Kidney (tissue), 14 donors: ENCODE measurements around the gene RAB20. TPM values are rescaled to one million over a fixed set of nuclear protein-coding genes. Genes with fewer than 3 reads are reported as not detected.

Experiments used
- DNase-seq, 5 donors: peaks; one replicate each; pipeline ENCODE4 v3.0.0-alpha.2; 2013 to 2020
- FAIRE-seq: peaks from 2 replicates; lab custom pipeline; 2012; peaks lifted over from hg19 to GRCh38; lab: Jason Lieb, UNC
- H3K27ac ChIP-seq, 2 donors: one replicate each; pipeline ENCODE4 v1.7.0; 2013; ENCODE audit warnings: low read depth in 2 of 2, low read length in 2 of 2, inconsistent platforms in 1 of 2
- H3K27me3 ChIP-seq: one replicate; pipeline ENCODE4 v1.7.1; 2013; ENCODE audit warnings: low read length, inconsistent platforms; ENCODE audit not compliant: control insufficient read depth, insufficient read depth
- H3K36me3 ChIP-seq, 3 donors: one replicate each; pipeline versions ENCODE4 v1.7.0 to v1.7.1; 2013; ENCODE audit warnings: low read length in 3 of 3, control low read depth in 1 of 3, inconsistent platforms in 1 of 3; ENCODE audit not compliant: insufficient read depth in 3 of 3, control insufficient read depth in 2 of 3
- H3K4me1 ChIP-seq, 3 donors: one replicate each; pipeline versions ENCODE4 v1.7.0 to v1.7.1; 2013; ENCODE audit warnings: low read length in 3 of 3, inconsistent platforms in 1 of 3, low read depth in 1 of 3; ENCODE audit not compliant: control insufficient read depth in 2 of 3, insufficient read depth in 2 of 3
- H3K4me3 ChIP-seq, 3 donors: one replicate each; pipeline versions ENCODE4 v1.7.0 to v1.8.1; 2013; ENCODE audit warnings: low read length in 3 of 3, control low read depth in 1 of 3, inconsistent platforms in 1 of 3
- H3K9ac ChIP-seq, 3 donors: one replicate each; pipeline versions ENCODE4 v1.7.0 to v1.7.1; 2013; ENCODE audit warnings: low read length in 3 of 3, control low read depth in 1 of 3, inconsistent platforms in 1 of 3
- H3K9me3 ChIP-seq, 3 donors: one replicate each; pipeline versions ENCODE4 v1.7.0 to v1.7.1; 2013; ENCODE audit warnings: low read length in 3 of 3, control low read depth in 1 of 3, inconsistent platforms in 1 of 3; ENCODE audit not compliant: control insufficient read depth in 2 of 3, insufficient read depth in 1 of 3
- CTCF ChIP-seq: IDR thresholded peaks from 3 replicates; pipeline ENCODE4 v1.5.1; 2012; ENCODE audit warnings: mild to moderate bottlenecking, moderate library complexity, borderline replicate concordance; ENCODE audit not compliant: insufficient read depth; ENCODE audit errors: extremely low read depth
- intact Hi-C: fragments of 100-400 bp; cut with DNase I; formaldehyde crosslinking; loops from one replicate; pipeline ENCODE4 v1.11.1; 2022
- polyA plus RNA-seq: library from polyadenylated mRNA; stranded (reverse); fragments of 350-450 nt; fragmentation: Illumina TruSeq; extraction: RNeasy Lipid Tissue Mini Kit (QIAGEN cat#74804); gene quantifications from one replicate; pipeline ENCODE4 v1.2.3, GENCODE V29; 2014; ENCODE audit warnings: low read depth, low replicate concordance; ENCODE audit not compliant: insufficient read depth
- total RNA-seq: library from RNA; stranded (reverse); fragmentation: NEBNext Ultra II Directional; extraction: Animal tissue kit (Norgen Biotek cat#: 25700); gene quantifications from one replicate; pipeline ENCODE4 v1.2.1, GENCODE V29; 2021
- donor health status: control.
- donor health status: control.
- donor health status: control.
- donor health status: control.
- donor health status: control.
- donor health status: DM: yes; HTN: yes; CAD: no.
- donor health status: Normal renal cell carcinoma (clear cell type).

Gene RAB20
- total and polyA plus RNA-seq, 2 donors from 2014 or later = 33.6 to 47.7 TPM

- Histone ChIP-seq H3K36me3 (no peaks in the 10 kb centered on the region), H3K4me3 (peak overlapping the region in 1 of 3 donors; percentile 7), H3K9me3 (no peaks in the 10 kb centered on the region), H3K27me3 (no peaks in the 10 kb centered on the region), H3K9ac (no peak overlapping the region), H3K4me1 (peaks cover 0 to 23% (median 16%) of the 10 kb centered on the region in 3 donors), H3K27ac (no peak overlapping the region)
- FAIRE-seq (no peak), DNase-seq (peak in 2 of 5 donors; percentile 57 to 91)
- intact Hi-C loops = no loop called here
- no peak for TF ChIP-seq CTCF
These were observed 14.6 kb downstream of the RAB20 start for GRCh38 chr13:110546926-110547325.

GRCh38 chr13:110546378-110546777 is 15.1 kb downstream of the RAB20 start:
- Histone ChIP-seq H3K27ac (no peak overlapping the region), H3K4me1 (peaks cover 4 to 28% (median 20%) of the 10 kb centered on the region in 3 donors), H3K9ac (no peak overlapping the region), H3K27me3 (no peaks in the 10 kb centered on the region), H3K9me3 (no peaks in the 10 kb centered on the region), H3K36me3 (no peaks in the 10 kb centered on the region), H3K4me3 (no peak overlapping the region)
- no peak for TF ChIP-seq CTCF
- no peak for FAIRE-seq
- DNase-seq = peak in 1 of 5 donors; percentile 40
- intact Hi-C loops = no loop called here

GRCh38 chr13:110542169-110542796 is 19.2 kb downstream of the RAB20 start:
- peak in 1 of 5 donors; percentile 10 for DNase-seq
- H3K9ac ChIP-seq = peak overlapping the region in 1 of 3 donors; percentile 7
- H3K27me3 ChIP-seq = no peaks in the 10 kb centered on the region
- no peak overlapping the region for H3K4me3 ChIP-seq
- no peak for FAIRE-seq
- no peak for TF ChIP-seq CTCF
- intact Hi-C loops = no loop called here
- H3K27ac ChIP-seq = peak overlapping the region in 1 of 2 donors; percentile 58
- peaks cover 6 to 27% (median 17%) of the 10 kb centered on the region in 3 donors for H3K4me1 ChIP-seq
- H3K9me3 ChIP-seq = no peaks in the 10 kb centered on the region
- no peaks in the 10 kb centered on the region for H3K36me3 ChIP-seq
